Measurements from ENCODE around the gene LRRN2.

GRCh38 chr1:204630132-204630905 is 55.2 kb downstream of the LRRN2 start:
- TF ChIP-seq ELK1 (IDR thresholded peaks at IDR 0.05; ENCODE audit: low read depth, low read length) (no peak), CTCF (IDR thresholded peaks at IDR 0.05) (no peak), RAD21 (conservative IDR thresholded peaks at IDR 0.05 in 1 of 2, IDR thresholded peaks at IDR 0.05 in 1 of 2) (no peak), BHLHE40 (IDR thresholded peaks at IDR 0.05; ENCODE audit: low read depth, low read length) (no peak), CBX2 (IDR thresholded peaks at IDR 0.05; ENCODE audit: borderline replicate concordance, low read depth) (no peak), TP53 (CRISPR knock-in tag; IDR thresholded peaks at IDR 0.05) (no peak), EP300 (IDR thresholded peaks at IDR 0.05) (no peak), KDM1A (IDR thresholded peaks at IDR 0.05; ENCODE audit: low read depth) (no peak), POLR2A (IDR thresholded peaks at IDR 0.05; ENCODE audit: low read length) (no peak), RNF2 (IDR thresholded peaks at IDR 0.05; ENCODE audit: borderline replicate concordance, low read depth) (no peak), MAZ (IDR thresholded peaks at IDR 0.05; ENCODE audit: borderline replicate concordance, low read depth, low read length) (no peak)
- TF ChIP-seq, protein P1, sequence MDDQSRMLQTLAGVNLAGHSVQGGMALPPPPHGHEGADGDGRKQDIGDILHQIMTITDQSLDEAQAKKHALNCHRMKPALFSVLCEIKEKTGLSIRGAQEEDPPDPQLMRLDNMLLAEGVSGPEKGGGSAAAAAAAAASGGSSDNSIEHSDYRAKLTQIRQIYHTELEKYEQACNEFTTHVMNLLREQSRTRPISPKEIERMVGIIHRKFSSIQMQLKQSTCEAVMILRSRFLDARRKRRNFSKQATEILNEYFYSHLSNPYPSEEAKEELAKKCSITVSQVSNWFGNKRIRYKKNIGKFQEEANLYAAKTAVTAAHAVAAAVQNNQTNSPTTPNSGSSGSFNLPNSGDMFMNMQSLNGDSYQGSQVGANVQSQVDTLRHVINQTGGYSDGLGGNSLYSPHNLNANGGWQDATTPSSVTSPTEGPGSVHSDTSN (IDR thresholded peaks at IDR 0.05) = no peak

Measured in A549 (cell line).